ENCODE measurements around the gene TOLLIP.
A peak's percentile ranks its signal among the peaks of the same experiment; 100 is the strongest.
"Not testable (repeated sequence)": the region's sequence is repeated elsewhere in the genome, so short reads cannot be mapped to it uniquely, and the experiment has no call there.

Gene TOLLIP

DNA sequence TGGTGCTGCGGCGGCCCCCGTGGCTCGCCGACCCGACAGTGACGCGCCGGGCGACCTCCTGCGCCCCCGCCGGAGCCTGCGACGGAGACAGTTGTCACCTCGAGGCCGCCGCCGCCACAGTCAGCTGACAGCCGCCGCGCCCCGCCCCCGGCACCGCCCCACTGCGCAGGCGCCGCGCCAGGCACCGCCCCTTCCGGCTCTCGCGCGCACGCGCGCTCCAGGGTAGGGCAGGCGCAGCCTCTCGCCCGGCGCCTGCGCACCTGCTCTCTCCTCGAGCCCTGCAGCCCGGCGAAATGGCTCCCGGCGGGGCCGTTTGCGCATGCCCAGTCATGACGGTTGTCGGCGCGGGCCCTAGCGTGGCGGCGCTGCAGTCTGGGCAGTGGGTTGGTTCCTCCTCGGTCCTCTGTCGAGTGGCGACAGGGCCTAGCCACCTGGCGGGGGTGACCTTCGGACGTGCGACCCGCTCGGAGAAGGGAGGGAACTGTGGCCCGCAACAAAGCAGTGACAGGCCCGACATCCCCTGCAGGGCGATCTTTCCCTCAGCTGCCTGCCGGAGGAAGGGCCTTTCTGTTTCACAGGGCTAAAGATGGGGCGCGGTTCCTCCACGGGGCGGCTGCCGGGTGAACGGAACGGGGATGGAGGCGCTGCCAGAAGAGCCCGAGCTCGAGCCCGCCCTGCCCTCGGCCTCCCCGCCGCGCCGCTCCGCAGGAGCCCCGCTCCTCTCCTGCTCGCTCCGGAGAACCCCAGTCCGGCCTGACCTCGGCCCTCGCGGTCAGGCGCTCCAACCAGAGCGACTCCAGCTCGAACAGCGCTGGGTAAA is at the start of gene TOLLIP:
Gene TOLLIP, minus strand, starts transcription at position 135 of the 820 bp plus-strand sequence. Its CDS starts 134 bp downstream, at position 1.
- DNase-seq (ENCODE audit: low read depth in 2 of 2): peak; percentile 92 to 97

DNA sequence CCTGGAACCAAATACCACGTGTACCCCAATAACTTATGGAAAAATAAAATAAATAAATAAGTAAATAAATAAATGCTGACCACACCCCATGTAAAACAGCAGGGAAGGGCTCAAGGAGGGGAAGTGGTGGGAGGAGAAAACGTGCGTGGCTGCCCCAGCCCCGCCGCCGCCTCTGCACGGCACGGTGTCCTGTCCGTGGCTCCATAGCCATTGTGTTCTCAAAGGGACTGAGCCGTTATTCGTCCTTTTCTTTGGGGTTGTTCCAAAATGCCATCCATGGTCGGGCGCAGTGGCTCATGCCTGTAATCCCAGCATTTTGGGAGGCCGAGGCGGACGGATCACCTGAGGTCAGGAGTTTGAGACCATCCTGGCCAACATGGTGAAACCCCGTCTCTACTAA is 49.5 kb upstream of the TOLLIP start:
- not testable (repeated sequence) for DNase-seq (ENCODE audit: low read depth in 2 of 2)

DNA sequence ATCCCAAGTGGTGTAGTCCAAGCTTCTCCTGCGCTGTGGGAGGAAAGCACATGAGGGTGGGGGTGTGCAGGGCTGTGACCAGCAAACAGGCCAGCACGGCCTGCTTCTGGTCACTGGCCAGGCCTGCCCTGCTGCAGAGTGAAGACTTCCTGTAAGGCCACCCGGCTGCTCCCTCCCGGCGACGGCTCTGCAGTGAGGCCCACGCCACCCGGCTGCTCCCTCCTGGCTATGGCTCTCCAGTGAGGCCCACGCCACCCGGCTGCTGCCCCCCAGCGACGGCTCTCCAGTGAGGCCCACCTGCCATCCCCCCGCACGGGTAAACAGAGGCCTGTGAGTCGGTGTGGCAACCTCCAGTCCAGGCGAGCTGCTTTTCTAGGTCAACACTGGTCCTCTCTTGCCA is 48.9 kb upstream of the TOLLIP start:
- no peak for DNase-seq (ENCODE audit: low read depth in 2 of 2)

DNA sequence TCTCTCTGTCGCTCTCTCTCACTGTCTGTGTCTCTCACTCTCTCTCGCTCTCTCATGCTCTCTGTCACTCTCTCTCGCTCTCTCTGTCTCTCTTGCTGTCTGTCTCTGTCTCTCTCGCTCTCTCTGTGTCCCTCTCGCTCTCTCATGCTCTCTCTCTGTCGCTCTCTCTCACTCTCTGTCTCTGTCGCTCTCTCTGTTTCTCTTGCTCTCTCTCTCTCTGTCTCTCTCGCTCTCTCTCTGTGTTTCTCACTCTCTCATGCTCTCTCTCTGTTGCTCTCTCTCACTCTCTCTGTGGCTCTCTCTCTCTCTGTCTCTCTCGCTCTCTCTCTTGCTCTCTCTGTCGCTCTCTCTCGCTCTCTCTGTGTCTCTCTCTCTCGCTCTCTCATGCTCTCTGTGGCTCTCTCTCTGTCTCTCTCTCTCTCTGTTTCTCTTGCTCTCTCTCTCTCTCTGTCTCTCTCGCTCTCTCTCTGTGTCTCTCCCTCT is 47.1 kb upstream of the TOLLIP start:
- DNase-seq (ENCODE audit: low read depth in 2 of 2): no peak

DNA sequence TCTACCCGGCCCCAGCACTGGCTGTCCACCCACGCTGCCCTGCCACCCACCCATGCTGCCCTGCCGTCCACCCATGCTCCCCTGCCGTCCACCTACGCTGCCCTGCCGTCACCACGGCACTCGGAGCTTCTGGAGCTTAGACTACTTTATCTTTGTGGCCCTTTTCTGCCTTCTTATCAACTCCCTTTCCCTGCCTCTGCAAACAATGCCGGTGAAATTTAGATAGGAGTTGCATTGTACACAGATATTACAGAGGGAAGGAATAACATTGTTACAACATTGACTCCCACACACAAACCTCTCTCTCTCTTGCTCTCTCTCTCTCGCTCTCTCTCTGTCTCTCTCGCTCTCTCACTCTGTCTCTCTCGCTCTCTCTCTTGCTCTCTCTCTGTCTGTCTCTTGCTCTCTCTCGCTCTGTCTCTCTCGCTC is 46.6 kb upstream of the TOLLIP start:
- DNase-seq (ENCODE audit: low read depth in 2 of 2): no peak

DNA sequence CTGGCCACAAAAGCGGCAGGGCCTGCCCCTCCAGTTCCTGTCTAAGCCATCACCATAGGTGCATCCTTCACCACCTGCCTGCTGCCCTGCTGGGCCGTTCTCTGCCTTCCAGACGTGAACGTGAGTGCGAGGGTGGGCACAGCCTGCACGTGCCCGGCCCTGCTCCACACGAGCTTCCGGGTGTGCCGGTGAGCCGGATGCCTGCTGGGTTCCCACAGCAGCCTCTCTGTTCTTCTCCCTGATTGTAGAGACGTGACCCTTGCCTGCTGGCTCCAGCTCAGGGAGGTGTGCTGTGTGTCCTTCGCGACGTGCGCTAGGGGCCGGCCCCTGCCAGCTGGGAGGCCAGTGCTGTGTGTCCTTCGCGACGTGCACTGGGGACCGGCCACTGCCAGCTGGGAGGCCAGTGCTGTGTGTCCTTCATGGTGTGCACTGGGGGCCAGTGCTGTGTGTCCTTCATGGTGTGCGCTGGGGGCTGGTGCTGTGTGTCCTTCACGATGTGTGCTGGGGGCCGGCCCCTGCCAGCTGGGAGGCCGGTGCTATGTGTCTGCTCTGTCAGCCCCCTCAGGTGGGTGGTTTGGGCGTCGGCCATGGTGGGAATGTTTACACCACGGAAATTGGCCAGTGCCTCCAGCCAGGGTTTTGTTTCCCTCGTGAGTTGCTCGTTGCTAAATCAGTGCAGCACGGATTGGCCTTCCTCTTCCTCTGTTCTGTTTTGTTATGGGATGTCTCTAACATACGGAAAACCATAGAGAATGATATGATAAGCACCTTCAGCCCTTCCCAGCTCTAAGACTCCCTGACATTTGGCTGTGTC is 44.9 kb upstream of the TOLLIP start:
- no peak for DNase-seq (ENCODE audit: low read depth in 2 of 2)

DNA sequence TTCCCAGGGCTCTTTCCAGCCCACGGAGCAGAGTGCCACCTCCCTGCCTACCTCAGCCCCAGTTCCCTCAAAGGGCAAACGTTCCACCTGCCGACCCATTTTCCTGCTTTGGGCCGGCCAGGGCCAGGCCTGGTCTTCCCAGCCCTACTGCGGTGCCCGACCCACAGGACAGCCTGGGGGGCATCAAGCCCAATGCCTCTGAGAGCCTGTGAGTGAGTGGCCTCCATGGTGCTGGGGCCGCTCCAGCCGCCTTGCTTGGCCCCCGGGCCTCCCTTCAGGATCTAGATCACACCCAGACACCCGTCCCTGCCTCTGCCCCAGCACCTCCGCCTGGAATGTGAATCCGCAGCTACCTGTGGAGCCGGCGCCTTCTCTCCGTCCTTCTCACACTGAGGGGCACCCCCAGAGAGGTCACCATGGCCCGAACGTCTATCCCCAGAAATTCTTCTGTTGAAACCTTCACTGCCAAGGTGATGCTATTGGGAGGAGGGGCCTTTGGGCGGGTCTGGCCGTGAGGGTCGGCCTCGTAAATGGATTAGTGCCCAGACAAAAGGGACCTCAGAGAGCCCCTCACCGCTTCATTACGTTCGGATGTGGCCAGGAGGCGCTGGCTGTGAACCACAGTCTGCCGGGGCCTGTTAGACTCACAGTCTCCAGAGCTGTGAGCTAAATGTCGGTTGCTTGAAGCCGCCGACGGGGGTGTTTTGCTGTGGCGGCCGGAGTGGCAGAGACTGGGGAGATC is 44.1 kb upstream of the TOLLIP start:
- DNase-seq (ENCODE audit: low read depth in 2 of 2): no peak

DNA sequence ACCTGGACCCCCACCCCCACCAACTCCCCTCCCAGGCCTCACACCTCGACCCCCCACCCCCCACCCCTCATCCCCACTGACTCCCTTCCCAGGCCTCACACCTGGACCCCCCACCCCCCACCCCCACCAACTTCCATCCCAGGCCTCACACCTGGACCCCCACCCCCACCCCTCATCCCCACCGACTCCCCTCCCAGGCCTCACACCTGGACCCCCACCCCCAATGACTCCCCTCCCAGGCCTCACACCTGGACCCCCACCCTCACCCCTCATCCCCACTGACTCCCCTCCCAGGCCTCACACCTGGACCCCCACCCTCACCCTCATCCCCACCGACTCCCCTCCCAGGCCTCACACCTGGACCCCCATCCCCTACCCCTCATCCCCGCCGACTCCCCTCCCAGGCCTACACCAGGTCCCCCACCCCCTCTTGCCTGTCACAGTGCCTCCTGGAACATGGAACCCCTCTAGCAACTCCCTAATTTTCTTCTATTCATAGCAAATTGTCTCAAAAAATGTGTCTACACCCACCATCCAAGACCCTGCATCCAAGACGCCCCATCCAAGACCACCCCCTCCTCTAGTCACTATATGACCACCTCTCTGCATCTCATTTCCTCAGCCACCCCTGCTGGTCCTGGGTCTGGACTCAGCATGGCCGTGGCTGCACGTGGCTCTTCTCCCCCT is 43.4 kb upstream of the TOLLIP start:
- DNase-seq (ENCODE audit: low read depth in 2 of 2): no peak

DNA sequence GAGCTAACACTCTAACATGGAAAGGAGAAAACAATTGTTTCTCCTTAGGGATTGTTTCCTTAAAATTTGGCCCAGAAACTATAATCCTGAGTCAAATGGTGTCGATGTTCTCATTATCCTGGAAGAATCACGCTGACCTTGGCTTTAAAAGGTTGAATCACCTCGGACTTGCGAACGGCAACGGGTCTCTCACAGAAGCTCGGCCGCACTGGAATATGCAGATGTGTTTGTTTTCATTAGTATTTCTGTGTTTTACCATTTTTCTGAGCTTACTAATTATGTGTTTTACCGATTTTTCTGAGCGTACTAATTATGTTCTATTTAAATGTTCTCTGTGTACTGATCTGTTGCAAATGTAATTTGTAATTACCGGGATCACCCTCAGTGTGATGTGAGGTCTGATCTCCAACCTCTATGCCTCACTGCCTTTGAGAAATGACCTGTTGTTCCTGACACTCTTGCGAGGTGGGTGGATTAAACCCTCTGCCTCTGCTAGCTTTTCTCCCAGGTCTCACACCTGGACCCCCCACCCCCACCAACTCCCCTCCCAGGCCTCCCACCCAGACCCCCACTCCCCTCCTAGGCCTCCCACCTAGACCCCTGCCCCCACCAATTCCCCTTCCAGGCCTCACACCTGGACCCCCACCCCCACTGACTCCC is 42.0 kb upstream of the TOLLIP start:
- DNase-seq (ENCODE audit: low read depth in 2 of 2): no peak

DNA sequence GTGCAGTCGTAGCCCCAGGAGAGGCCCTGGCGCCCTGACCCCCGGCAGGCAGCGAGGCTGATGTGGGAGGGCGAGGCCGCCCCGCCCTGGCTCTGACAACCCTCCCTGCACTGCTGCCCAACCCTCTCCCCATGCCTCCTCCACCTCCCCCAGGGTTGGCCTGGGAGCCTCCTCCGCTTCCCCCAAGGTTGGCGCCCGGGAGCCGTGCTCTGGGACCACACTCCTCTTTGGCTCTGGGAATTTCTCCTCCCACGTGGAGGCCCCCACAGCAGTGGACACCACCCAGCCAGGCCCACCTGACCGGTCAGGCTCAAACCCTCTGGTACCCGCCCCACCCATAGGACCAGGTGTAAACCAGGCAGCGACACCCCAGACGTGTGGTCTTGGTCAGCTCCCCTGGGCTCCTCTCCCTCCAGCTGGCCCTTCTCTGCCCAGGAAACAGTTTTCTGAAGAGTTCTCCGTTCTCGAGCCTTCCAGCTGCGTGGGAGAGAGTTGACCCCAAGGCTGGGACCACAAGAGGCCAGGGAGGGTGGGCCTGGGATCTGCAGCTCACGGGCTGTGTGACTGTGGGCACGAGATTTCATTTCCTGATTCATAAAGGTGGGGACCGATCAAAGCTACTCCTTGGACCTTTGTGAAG is 40.8 kb upstream of the TOLLIP start:
- DNase-seq (ENCODE audit: low read depth in 2 of 2): no peak

DNA sequence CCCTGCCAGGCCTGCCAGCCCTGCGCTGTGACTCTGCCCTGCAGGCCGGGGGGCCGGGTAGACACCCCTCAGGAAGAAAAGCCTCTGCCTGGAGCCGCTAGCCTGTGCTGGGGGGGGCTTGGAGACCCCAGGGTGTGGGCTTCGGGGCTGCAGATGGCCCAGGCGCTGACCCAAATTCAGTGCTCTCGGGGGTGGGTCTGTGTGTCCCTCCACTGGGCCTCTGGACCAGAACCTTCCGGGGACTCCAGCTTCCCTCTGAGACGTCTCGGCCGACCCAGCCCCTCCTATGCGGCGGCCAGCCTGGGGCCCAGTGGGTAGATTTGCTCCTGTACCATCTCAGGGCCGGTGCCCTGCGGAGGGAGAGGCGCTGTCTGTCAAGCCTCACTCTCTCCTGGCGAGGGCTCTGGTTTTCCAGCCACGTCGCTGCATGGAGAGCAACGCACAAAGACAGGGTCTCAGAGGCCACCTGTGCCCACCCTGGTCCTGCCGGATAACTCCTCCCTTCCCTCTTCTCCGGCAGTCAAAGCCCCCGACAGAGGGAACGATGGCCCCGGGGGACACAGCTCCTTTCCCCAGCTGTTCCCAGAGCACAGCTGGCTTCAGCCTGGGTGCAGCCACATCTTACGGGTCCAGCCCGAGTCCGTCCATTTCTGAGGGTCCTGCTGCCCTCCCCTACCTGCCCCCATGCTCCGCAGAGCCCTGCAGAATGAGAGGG is 40.1 kb upstream of the TOLLIP start:
- no peak for DNase-seq (ENCODE audit: low read depth in 2 of 2)

DNA sequence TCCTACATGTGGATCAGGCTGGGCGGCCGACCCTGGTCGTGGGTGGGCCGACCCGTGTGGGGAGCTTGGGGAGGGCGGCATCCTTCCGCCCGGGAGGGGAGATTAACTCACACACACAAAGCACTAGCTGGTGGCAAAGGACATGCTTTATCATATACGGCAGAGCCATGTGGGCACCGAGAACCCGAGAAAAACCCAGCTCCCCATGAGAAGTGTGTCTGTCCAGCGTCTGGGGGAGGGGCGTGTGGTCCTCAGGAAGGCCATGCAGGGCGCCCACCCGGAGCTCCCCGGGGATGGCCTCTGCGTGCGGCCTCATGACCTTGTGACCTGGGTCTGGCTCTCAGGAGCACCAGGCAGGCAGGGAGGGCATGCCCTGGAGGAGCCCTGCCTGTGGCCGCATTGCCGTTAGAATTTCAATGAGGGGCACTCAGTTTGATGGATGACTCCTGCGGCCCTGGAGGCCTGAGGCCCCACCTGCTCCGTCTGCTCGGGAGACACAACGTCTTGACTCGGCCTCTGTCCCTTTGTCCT is 39.4 kb upstream of the TOLLIP start:
- DNase-seq (ENCODE audit: low read depth in 2 of 2): no peak

DNA sequence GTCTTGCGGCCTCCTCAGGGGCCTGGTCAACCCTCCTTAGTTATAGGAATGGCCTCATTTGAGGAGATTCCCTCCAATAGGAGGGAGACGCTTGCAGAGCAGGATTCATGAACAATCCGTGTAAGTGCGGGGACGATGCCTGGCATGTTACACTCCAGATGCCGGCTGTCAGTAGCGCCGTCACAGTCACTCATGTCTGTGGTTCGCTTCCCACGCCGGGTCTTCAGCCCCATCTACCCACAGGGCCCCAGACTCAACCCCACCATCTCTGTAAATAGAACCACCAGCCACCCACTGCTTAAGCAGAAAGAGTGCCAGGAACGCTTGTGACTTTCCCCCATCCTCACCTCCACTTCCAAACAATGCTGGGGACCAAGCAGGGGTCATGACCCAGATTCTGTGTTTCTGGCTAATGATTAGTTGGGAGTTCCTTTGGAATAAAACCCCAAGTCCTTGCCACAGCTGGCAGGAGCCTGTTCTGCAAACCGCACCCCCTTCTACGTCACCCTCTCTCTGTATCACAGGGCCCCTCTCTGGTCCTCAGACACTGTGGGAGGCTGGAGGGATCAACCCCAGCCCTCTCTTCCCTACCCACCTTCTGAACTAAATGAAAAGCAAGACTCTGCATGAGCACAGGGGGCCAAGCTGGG is 38.8 kb upstream of the TOLLIP start:
- no peak for DNase-seq (ENCODE audit: low read depth in 2 of 2)

DNA sequence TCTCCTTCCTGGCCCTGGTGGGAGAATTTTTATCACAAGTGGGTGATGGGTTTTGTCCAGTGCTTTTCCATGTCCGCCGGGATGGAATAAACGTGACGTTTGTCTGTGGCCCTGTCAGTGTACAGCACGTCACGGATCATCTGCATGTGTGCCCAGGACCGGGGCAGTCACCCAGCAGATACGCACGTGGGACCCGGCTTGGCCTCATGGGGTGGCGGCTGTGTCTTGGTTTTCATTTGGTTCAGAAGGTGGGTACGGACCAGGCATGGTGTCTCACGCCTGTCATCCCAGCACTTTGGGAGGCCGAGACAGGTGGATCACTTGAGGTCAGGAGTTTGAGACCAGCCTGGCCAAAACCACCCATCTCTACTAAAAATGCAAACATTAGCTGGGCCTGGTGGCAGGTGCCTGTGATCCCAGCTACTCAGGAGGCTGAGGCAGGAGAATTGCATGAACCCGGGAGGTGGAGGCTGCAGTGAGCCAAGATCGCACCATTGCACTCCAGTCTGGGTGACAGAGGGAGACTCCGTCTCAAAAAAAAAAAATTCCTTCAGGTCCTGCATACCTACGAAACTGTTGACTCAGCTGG is 38.1 kb upstream of the TOLLIP start:
- not testable (repeated sequence) for DNase-seq (ENCODE audit: low read depth in 2 of 2)

DNA sequence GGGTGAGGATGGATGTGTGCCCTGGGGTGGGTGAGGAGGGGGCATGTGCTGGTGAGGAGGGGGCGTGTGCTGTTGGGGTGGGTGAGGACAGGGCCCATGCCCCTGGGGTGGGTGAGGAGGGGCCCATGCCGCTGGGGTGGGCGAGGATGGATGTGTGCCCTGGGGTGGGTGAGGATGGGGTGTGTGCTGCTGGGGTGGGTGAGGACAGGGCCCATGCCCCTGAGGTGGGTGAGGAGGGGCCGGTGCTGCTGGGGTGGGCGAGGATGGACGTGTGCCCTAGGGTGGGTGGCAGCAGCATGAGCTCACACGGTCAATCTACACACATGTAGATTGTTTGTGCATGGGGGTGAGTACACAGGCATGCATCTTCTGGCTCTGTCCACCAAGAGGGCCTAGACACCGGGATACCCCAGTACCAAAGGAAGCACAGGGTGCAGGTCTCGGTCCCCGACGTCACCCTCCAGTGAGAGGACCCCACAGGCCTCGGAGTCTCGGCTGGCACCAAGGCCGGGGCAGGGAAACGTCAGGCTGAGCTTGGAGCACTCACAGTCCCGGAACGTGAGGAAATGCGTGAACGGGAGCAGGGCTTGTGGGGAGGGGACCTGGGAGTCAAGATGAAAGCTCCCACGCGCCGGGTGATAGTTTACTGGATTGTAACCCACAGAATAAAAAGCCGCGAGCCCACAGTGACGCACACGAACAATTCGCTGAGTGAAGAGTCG is 37.4 kb upstream of the TOLLIP start:
- DNase-seq (ENCODE audit: low read depth in 2 of 2): no peak

DNA sequence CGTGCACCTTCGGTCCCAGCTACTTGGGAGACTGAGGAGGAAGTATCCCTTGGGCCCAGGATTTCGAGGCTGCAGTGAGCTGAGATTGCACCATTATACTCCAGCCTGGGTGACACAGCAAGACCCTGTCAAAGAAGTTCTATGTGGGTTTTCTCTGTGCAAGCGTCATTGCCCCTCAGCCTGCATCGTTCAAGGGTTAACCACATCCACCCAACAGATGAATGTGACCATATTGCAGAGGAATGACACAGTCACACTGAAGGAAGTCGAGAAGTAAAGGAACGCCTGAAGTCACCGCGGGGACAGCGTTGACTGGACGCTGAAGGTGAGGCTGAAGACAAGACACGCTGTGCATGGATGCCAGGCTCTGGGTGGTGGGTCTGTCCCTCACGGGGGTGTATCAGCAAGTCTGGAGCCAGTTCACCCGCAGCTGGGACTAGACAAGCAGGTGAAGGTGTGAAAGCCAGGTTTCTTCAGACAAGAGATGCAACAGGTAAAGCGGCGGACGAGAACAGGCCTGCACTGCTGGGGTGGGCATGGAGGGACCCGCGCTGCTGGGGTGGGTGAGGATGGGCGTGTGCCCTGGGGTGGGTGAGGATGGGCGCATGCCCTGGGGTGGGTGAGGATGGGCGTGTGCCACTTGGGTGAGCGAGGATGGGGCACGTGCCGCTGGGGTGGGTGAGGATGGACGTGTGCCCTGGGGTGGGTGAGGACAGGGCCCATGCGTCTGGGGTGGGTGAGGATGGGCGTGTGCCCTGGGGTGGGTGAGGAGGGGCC is 36.5 kb upstream of the TOLLIP start:
- no peak for DNase-seq (ENCODE audit: low read depth in 2 of 2)

DNA sequence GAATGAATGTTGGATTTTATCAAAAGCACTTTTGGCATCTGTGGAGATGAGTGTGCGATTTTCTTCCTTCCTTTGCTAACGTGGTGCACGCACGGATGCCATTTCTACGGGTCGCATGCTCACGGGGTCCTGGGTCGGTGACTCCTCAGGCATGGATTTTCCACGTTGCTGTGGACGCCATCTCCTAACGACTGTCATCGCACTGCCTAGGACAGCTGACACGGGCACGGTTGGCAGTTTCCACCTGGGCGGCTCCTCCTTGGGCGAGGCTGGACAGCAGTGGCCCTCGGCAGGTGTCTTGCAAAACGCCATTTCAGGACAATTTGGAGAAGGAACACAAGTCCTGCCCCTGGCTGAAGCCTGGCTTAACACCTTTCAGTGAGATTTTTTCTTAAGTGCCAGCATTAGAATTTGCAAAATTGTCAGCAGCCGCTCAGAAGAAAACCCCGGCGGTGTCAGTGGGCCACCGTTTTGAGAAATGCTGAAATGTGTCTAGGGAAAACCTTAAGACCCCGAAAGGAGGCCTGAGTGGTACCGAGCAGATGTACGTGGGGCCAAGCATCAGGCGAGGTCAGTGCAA is 34.7 kb upstream of the TOLLIP start:
- no peak for DNase-seq (ENCODE audit: low read depth in 2 of 2)
